Ovary (tissue), 9 donors: Measurements from ENCODE around the gene ABCC3. TPM values are rescaled to one million over a fixed set of nuclear protein-coding genes. Genes with fewer than 3 reads are reported as not detected.
A peak's percentile ranks its signal among the peaks of the same experiment; 100 is the strongest.

Experiments
- DNase-seq, 5 donors: peaks; one replicate each; pipeline ENCODE4 v3.0.0-alpha.2; 2019 to 2020
- H3K27ac ChIP-seq, 2 donors: fragments of 200-600 bp; one replicate each; pipeline versions ENCODE4 v1.5.1 to v1.8.0; 2019 to 2022
- H3K27me3 ChIP-seq: fragments of 200-600 bp; one replicate; pipeline ENCODE4 v1.8.0; 2022
- H3K36me3 ChIP-seq: fragments of 200-600 bp; sonication (generic); one replicate; pipeline ENCODE4 v1.5.1; 2019
- H3K4me1 ChIP-seq: one replicate; pipeline ENCODE4 v1.8.1; 2013; ENCODE audit warnings: mild to moderate bottlenecking, moderate library complexity; ENCODE audit not compliant: insufficient read depth
- H3K4me3 ChIP-seq: fragments of 200-600 bp; sonication (generic); one replicate; pipeline ENCODE4 v1.5.1; 2017
- H3K9me3 ChIP-seq, 2 donors: fragments of 200-600 bp in 1 of 2; sonication (generic) in 1 of 2; one replicate each; pipeline versions ENCODE4 v1.5.1 to v1.8.1; 2013 to 2019; ENCODE audit warnings: mild to moderate bottlenecking in 1 of 2, moderate library complexity in 1 of 2
- CTCF ChIP-seq, 3 donors: fragments of 450-650 bp in 2 of 3; fragments of 200-600 bp in 1 of 3; IDR thresholded peaks; one replicate each; pipeline versions ENCODE4 v1.5.1 to v1.8.0; 2016 to 2022; ENCODE audit warnings: antibody characterized with exemption in 3 of 3, mild to moderate bottlenecking in 1 of 3
- EP300 ChIP-seq: sonication (generic); formaldehyde crosslinking; IDR thresholded peaks from one replicate; pipeline ENCODE4 v1.6.1; 2017; ENCODE audit warnings: antibody characterized with exemption
- POLR2A ChIP-seq: fragments of 450-650 bp; IDR thresholded peaks from one replicate; pipeline ENCODE4 v1.6.1; 2017; ENCODE audit warnings: antibody characterized with exemption, mild to moderate bottlenecking, moderate library complexity
- WGBS, 3 donors: extraction: QIAGEN DNeasy Blood & Tissue Kit in 1 of 3; methylation state at CpG; one replicate each; pipeline versions ENCODE4 v1.1.5 to v1.1.7; 2013 to 2017; 5-methylcytosine and 5-hydroxymethylcytosine counted together
- intact Hi-C, 4 donors: fragments of 100-400 bp; cut with DNase I; formaldehyde crosslinking; loops; one replicate each; pipeline versions ENCODE4 v1.11.0 to v1.15.1; 2022 to 2023
- polyA plus RNA-seq, 2 donors: library from polyadenylated mRNA; stranded (reverse); fragments of 200-250 nt in 1 of 2; fragments of 350-450 nt in 1 of 2; fragmentation: Illumina TruSeq in 1 of 2; extraction: RNeasy Lipid Tissue Mini Kit (QIAGEN cat#74804) in 1 of 2; gene quantifications; one replicate each; pipeline ENCODE4 v1.2.3, GENCODE V29; 2013 to 2014
- total RNA-seq, 7 donors: library from RNA; depleted of rRNA in 2 of 7; stranded (reverse); fragments of >200 nt in 2 of 7; fragmentation: NEBNext Ultra II Directional in 3 of 7; extraction: Animal tissue kit (Norgen Biotek cat#: 25700) in 3 of 7; gene quantifications; one replicate each; pipeline versions ENCODE4 v1.1.0 to v1.2.4, GENCODE V29; 2016 to 2023
- donor health status: DM: no; HTN: no; CAD: no; lungs with moderate emphysema.
- donor health status: DM: no; HTN: no; CAD: no.
- donor health status: Bipolar disorder and iron deficiency.
- donor health status: DM: yes; HTN: yes; CAD: no.
- donor health status: DM: no; HTN: no; CAD: no.
- donor health status: DM: yes; HTN: yes; CAD: no.

ABCC3 gene
- total and polyA plus RNA-seq, 9 donors, result 1.4 to 14.2 (median 5.2) TPM

GRCh38 chr17:50676065-50676975 lies 41.6 kb downstream of the ABCC3 start:
- Histone ChIP-seq H3K27me3 (no peaks in the 10 kb centered on the region), H3K27ac (no peak overlapping the region), H3K9me3 (no peaks in the 10 kb centered on the region), H3K36me3 (no peaks in the 10 kb centered on the region), H3K4me3 (no peak overlapping the region), H3K4me1 (peaks cover 2% of the 10 kb centered on the region)
- peak in 1 of 5 donors; percentile 29 for DNase-seq
- TF ChIP-seq CTCF (IDR thresholded peaks at IDR 0.05), result no peak
- no peak for TF ChIP-seq EP300
- no peak for TF ChIP-seq POLR2A
- 90 to 92% (median 92%) methylated on average over 24 of the region's 24 CpGs for WGBS, 3 donors
- intact Hi-C loops, result no loop called here

GRCh38 chr17:50677851-50678375 lies 43.2 kb downstream of the ABCC3 start:
- no peaks in the 10 kb centered on the region for H3K9me3 ChIP-seq
- DNase-seq, result peak in 1 of 5 donors; percentile 25
- no peak for TF ChIP-seq EP300
- TF ChIP-seq POLR2A, result no peak
- no peak for TF ChIP-seq CTCF (IDR thresholded peaks at IDR 0.05)
- peaks cover 4% of the 10 kb centered on the region for H3K4me1 ChIP-seq
- no peak overlapping the region for H3K4me3 ChIP-seq
- no peak overlapping the region for H3K27ac ChIP-seq
- no peaks in the 10 kb centered on the region for H3K36me3 ChIP-seq
- H3K27me3 ChIP-seq, result no peaks in the 10 kb centered on the region
- intact Hi-C loops, result no loop called here
- WGBS, 3 donors, result 88 to 90% (median 88%) methylated on average over 12 of the region's 12 CpGs

GRCh38 chr17:50679008-50679544 lies 44.4 kb downstream of the ABCC3 start:
- intact Hi-C loops, result no loop called here
- no peak for DNase-seq
- H3K27ac ChIP-seq, result no peak overlapping the region

More at GRCh38 chr17:50679008-50679544, 44.4 kb downstream of the ABCC3 start:
- Histone ChIP-seq H3K27me3 (no peaks in the 10 kb centered on the region), H3K4me1 (peaks cover 4% of the 10 kb centered on the region), H3K4me3 (no peak overlapping the region), H3K36me3 (no peaks in the 10 kb centered on the region), H3K9me3 (no peaks in the 10 kb centered on the region)
- WGBS, 3 donors, result 91 to 95% (median 93%) methylated on average over 11 of the region's 11 CpGs
- no peak for TF ChIP-seq CTCF (IDR thresholded peaks at IDR 0.05)
- no peak for TF ChIP-seq POLR2A
- TF ChIP-seq EP300, result no peak
